Measurements from ENCODE around the gene CTNND1. TPM values are rescaled to one million over a fixed set of nuclear protein-coding genes. Genes with fewer than 3 reads are reported as not detected.
"Not testable (repeated sequence)": the region's sequence is repeated elsewhere in the genome, so short reads cannot be mapped to it uniquely, and the experiment has no call there.

The CTNND1 gene
- total RNA-seq, 1 experiment from 2014 or later: 95.9 TPM

DNA sequence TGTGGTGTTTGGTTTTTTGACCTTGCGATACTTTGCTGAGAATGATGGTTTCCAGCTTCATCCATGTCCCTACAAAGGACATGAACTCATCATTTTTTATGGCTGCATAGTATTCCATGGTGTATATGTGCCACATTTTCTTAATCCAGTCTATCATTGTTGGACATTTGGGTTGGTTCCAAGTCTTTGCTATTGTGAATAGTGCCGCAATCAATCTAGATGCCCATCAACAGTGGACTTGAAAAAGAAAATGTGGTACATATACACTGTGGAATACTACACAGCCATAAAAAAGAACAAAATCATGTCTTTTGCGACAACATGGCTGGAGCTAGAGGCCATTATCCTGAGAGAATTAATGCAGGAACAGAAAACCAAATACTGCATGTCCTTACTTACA lies 77.0 kb downstream of the CTNND1 start:
- not testable (repeated sequence) for DNase-seq; H3K27ac ChIP-seq; H3K9me3 ChIP-seq (replicated peaks); H3K36me3 ChIP-seq; H3K4me3 ChIP-seq; H3K27me3 ChIP-seq; H3K4me1 ChIP-seq

- H3K4me1 ChIP-seq: no peaks in the 10 kb centered on the region
- no peak overlapping the region for H3K27ac ChIP-seq
- no peak overlapping the region for H3K4me3 ChIP-seq
- DNase-seq: no peak
- no peaks in the 10 kb centered on the region for H3K27me3 ChIP-seq
- H3K36me3 ChIP-seq: no peaks in the 10 kb centered on the region
- H3K9me3 ChIP-seq (replicated peaks): peaks cover 3% of the 10 kb centered on the region; the same call in 1 of the 2 replicates
These were observed 81.3 kb downstream of the CTNND1 start for GRCh38 chr11:57842873-57843272.

DNA sequence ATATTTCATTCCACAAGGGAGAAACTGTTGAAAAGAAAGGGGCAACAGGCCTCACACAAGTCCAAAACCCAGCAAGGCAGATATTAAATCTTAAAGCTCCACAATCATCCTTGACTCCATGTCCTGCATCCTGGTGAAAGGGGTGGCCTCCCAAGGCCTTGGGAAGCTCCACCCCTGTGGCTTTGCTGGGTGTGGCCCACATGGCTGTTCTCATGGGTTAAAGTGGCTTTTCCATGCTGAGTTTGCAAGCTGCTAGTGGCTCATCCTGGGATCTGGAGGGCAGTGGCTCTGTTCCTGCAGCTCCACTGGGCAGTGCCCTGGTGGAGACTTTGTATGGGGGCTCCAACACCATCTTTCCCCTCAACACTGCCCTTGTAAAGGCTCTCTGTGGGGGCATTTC lies 106.4 kb downstream of the CTNND1 start:
- H3K9me3 ChIP-seq (replicated peaks): no peaks in the 10 kb centered on the region
- no peaks in the 10 kb centered on the region for H3K36me3 ChIP-seq
- H3K27me3 ChIP-seq: no peaks in the 10 kb centered on the region
- H3K4me1 ChIP-seq: no peaks in the 10 kb centered on the region
- H3K4me3 ChIP-seq: no peak overlapping the region
- DNase-seq: no peak
- H3K27ac ChIP-seq: no peak overlapping the region

- Histone ChIP-seq H3K27me3 (no peaks in the 10 kb centered on the region), H3K4me3 (no peak overlapping the region), H3K4me1 (no peaks in the 10 kb centered on the region), H3K27ac (no peak overlapping the region), H3K36me3 (no peaks in the 10 kb centered on the region), H3K9me3 (replicated peaks) (no peaks in the 10 kb centered on the region)
- DNase-seq: no peak
These were observed 106.9 kb downstream of the CTNND1 start for GRCh38 chr11:57868491-57868890.

Other genes with a start within 250 kb of the CTNND1 start
- 8.8 and 9.5 TPM in 2 replicates for gene SLC43A1, start 246.1 kb upstream of the CTNND1 start, total RNA-seq (2014; rRNA removed; shearing (Covaris generic))
- gene TIMM10, start 231.0 kb upstream of the CTNND1 start, total RNA-seq (2014; rRNA removed; shearing (Covaris generic)): 93.2 and 147 TPM in 2 replicates
- 4.5 and 5.6 TPM in 2 replicates for gene SMTNL1, start 224.2 kb upstream of the CTNND1 start, total RNA-seq (2014; rRNA removed; shearing (Covaris generic))
- gene UBE2L6, start 194.1 kb upstream of the CTNND1 start, total RNA-seq (2014; rRNA removed; shearing (Covaris generic)): 36.9 and 39.9 TPM in 2 replicates
- gene SERPING1, start 164.1 kb upstream of the CTNND1 start, total RNA-seq (2014; rRNA removed; shearing (Covaris generic)): 12.3 and 13.8 TPM in 2 replicates
- 0.04 TPM in 1 of 2 replicates, not detected in the other for gene YPEL4, start 111.9 kb upstream of the CTNND1 start, total RNA-seq (2014; rRNA removed; shearing (Covaris generic))
- 26.5 and 27.4 TPM in 2 replicates for gene CLP1, start 104.0 kb upstream of the CTNND1 start, total RNA-seq (2014; rRNA removed; shearing (Covaris generic))
- gene ZDHHC5, start 93.7 kb upstream of the CTNND1 start, total RNA-seq (2014; rRNA removed; shearing (Covaris generic)): 45.6 and 46.6 TPM in 2 replicates
- gene MED19, start 49.6 kb upstream of the CTNND1 start, total RNA-seq (2014; rRNA removed; shearing (Covaris generic)): 28.1 and 28.6 TPM in 2 replicates
- 125 and 132 TPM in 2 replicates for gene TMX2, start 49.2 kb upstream of the CTNND1 start, total RNA-seq (2014; rRNA removed; shearing (Covaris generic))
- gene SELENOH, start 20.3 kb upstream of the CTNND1 start, total RNA-seq (2014; rRNA removed; shearing (Covaris generic)): 116 and 133 TPM in 2 replicates
- gene BTBD18, start 10.0 kb upstream of the CTNND1 start, total RNA-seq (2014; rRNA removed; shearing (Covaris generic)): 0.02 TPM in 1 of 2 replicates, not detected in the other

Measured in SJCRH30 (cell line).